GM18526 (cell line): ENCODE measurements around the gene LRRC8B.

Source experiments
- POLR2A ChIP-seq: IDR thresholded peaks from 3 replicates; pipeline ENCODE4 v1.6.1; 2011; ENCODE audit not compliant: insufficient read length; ENCODE audit errors: extremely low read depth

LRRC8B gene

GRCh38 chr1:89629146-89629545 is 104.5 kb downstream of the LRRC8B start:
- no peak for TF ChIP-seq POLR2A

DNA sequence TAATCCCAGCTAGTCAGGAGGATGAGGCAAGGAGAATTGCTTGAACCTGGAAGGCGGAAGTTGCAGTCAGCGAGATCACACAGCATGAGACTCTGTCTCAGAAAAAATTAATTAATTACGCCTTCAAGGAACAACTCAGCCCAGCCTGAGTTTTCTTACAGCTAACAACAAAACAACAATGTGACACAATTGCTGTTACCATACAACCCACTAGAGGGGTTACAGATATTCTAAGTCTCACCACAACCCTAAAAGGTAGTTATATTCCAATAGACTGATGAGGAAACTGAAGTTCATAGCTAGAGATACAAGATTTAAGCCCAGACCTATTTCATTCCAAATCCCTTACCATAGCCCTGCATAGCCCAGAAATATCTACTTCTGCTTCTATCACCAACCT is 105.4 kb downstream of the LRRC8B start:
- TF ChIP-seq POLR2A, result no peak

DNA sequence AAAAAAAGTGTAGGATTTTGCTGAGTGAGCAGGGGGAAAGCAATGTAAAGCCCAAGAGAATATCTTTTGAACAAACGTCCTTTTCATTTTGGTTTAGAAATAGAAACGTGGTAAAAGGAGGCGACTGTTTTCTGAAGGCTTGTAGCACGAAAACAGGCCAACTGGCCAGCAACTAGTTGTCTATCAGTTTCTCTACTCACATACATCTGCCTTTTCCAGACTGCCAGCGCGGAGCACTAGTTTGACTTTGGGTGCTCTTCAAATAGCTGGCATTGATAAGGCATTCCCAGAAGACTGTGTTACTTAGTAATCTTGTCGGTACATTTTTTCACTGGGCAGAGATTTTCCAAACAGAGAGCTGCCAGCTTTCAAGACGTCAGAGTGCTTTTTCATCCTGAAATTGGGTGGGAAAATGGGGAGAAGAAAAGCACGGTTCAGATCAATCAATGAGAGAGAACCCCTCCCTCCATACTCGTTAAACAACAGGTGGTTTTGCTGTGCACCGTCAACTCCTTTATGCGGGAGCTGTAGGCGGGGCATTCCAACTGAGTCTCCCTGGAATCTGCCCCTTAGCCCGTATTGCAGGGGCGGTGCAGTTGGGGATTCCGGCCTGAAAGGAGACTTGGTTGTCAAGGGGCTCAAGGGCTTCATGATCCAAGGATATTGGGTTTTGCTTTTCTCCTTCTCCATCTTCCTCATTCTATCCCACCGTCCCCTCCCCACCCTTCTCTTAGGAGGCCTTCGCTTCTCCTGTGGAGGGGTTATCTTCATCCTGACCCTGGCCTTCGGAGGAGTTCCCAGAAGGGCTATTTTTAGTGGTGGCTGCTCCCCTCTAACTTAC is 107.4 kb downstream of the LRRC8B start:
- TF ChIP-seq POLR2A, result no peak

GRCh38 chr1:89632657-89633247 is 108.1 kb downstream of the LRRC8B start, which contains the start of gene LRRC8C:
TSS of gene LRRC8C (plus strand) at chr1:89633120. CDS start at chr1:89686474, 53,354 bp downstream.
- no peak for TF ChIP-seq POLR2A

DNA sequence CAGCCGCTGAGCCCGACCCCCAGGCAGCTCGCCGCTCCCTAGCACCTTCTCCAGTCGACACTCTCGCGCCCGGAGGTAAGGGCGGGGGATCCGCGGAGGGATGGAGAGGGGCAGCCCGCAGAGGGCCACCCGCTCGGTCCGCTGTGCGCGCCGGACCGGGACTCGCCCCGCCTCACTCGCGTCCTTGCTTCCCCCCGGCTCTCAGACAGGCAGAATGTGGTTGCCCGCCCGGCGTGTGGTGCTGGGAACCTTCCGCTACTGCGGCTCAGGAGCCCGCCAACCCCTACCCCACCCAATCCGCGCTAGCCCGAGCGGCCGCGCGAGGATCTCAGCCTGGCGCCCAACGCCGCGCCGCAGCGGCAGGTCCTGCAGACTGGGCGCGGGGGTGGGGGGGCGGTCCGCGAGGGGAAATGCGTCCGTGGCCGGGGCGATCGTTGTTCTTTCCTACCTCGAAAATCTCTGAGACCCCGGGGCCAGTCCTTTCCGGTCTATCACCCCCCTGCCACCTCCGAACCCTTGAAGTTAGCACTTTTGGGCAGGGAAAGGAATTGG is 108.7 kb downstream of the LRRC8B start:
- peak; percentile 30 for TF ChIP-seq POLR2A

- no peak for TF ChIP-seq POLR2A
Observed at GRCh38 chr1:89633800-89634625, 109.4 kb downstream of the LRRC8B start.

DNA sequence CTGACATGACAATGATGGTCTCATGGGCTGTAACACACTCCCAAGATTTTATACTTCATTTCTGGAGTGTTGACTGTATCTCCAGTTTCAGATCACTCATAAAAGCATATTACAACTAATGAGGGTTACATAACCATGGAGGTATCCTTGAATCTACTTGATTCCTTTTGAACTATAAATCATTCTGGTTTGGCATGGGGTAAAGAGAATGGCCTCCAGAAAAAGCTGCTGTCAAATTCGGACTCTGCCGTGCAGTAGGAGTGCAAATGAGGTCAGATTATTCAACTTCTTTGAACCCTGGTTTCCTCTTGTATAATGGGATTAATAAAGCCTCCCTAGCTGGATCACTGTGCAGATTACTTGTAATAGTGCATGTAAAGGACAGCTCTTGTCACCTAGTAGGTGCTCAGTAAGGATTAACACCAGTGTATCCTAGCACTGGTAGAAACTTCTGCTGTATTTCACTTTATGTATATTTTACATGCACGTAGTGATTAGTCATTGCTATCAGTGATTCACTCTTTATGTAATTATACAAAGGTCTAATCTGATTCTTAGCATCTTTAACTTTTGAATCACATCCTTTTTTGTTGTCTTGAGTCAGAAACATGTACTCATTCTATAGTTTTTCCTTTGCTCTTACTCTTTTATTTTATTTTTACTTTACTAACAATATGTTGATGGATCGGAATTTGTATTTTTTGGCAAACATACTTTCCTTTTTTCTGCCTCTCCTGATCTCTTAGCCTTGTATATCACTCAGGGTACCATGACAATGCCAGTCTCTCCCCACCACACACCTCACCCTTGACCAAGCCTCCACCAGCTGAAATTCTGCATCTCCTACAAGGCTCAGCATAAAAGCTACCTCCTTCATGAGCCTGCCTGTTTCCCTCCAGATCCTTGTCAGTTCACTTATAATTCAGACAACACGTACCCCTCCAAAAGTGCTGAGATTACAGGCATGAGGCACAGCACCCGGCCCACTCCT is 111.5 kb downstream of the LRRC8B start:
- no peak for TF ChIP-seq POLR2A

DNA sequence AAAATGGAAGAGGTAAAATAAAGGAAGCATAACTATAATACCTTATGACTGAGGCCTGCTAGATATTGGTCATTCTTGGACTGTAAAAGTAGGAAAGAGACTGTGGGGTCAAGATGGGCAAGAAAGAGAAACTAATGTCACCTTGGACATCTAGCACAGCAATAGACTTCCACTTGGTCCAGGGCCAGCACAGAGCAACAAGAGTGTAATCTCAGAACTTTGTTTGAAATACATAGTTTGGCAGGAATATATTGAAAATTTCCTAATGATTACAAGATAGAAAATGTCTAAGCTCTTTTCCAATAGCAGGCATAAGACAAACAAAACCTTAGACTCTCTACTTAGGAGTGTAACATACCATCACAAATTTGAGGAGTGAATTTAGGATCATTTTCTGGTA is 112.9 kb downstream of the LRRC8B start:
- no peak for TF ChIP-seq POLR2A

GRCh38 chr1:89640440-89640839 is 115.8 kb downstream of the LRRC8B start:
- TF ChIP-seq POLR2A, result no peak

GRCh38 chr1:89641781-89642180 is 117.2 kb downstream of the LRRC8B start:
- no peak for TF ChIP-seq POLR2A

DNA sequence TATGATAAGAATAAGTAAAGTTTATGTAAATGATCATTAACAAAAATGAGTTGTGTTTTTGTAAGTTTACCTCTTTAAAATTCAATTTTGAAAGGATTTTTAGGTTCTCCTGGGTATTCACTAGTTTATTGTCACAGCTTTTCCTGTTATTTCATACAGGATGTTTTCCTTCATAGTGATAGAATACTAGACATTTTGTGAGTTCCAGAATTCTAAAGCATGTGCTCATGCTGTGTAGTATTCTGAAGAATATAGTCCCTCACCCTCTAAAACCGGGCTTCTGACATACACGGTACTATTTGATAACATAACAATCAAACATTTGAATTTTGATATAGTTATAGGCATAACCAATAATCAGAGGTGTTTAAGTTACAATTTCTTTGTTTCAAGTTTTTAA is 118.9 kb downstream of the LRRC8B start:
- no peak for TF ChIP-seq POLR2A

DNA sequence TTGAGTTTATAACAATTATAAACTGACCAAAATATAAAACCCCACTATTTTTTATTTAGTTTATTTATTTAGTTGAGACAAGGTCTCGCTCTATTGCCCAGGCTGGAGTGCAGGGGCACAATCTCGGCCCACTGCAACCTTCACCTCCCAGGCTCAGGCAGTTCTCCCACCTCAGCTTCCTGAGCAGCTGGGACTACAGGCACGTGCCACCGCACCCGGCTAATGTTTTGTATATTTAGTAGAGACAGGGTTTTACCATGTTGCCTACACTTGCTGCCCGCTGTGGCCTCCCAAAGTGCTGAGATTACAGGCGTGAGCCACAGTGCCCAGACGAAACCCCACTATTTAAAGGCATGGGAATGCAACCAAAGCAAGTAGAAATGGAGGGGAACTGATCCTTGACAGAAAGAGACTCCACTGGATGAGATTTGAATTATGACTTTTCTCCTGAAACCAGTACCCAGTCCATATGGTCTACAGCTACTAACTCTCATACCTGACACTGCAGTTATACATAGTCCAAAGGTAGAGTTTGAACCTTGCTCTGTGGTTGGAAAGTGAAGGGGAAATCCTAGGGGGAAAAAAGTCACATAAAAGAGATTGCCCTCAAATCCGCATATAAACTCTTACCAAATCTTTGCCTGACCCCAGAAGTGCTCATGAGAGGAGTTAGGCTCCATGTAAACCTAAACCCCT is 119.6 kb downstream of the LRRC8B start:
- no peak for TF ChIP-seq POLR2A

DNA sequence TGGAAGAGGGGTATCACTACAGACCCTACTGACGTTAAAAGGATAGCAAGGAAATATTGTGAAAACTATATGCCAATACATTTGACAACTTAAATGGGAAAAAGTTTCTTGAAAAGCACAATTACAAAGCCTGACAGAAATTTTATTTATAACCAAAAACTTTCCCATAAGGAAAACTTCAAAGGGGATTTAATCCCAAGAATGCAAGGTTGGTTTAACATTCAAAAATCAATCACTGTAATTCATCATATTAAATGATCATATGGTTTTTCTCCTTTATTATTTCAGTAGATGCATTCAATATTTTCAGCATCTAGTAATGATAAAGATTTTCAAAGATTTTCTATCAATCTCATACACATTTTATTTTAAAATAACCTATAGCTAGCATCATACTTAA is 121.6 kb downstream of the LRRC8B start:
- no peak for TF ChIP-seq POLR2A
